GM12801 (cell line): Measurements from ENCODE around the gene GOLGA8H.
"Not testable (repeated sequence)": the region's sequence is repeated elsewhere in the genome, so short reads cannot be mapped to it uniquely, and the experiment has no call there.

Source experiments
- TF ChIP-seq, protein P1 (sequence below): IDR thresholded peaks from one replicate; pipeline ENCODE4 v1.5.1; 2011; ENCODE audit warnings: control low read depth; ENCODE audit not compliant: insufficient read length; ENCODE audit errors: extremely low read depth

The GOLGA8H gene, protein sequence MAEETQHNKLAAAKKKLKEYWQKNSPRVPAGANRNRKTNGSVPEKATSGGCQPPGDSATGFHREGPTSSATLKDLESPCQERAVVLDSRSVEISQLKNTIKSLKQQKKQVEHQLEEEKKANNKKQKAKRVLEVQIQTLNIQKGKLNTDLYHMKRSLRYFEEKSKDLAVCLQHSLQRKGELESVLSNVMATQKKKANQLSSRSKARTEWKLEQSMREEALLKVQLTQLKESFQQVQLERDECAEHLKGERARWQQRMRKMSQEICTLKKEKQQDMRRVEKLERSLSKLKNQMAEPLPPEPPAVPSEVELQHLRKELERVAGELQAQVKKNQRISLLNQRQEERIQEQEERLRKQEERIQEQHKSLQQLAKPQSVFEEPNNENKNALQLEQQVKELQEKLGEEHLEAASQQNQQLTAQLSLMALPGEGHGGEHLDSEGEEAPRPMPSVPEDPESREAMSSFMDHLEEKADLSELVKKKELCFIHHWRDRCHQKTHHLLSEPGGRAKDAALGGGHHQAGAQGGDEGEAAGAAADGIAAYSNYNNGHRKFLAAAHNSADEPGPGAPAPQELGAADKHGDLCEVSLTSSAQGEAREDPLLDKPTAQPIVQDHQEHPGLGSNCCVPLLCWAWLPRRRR

DNA sequence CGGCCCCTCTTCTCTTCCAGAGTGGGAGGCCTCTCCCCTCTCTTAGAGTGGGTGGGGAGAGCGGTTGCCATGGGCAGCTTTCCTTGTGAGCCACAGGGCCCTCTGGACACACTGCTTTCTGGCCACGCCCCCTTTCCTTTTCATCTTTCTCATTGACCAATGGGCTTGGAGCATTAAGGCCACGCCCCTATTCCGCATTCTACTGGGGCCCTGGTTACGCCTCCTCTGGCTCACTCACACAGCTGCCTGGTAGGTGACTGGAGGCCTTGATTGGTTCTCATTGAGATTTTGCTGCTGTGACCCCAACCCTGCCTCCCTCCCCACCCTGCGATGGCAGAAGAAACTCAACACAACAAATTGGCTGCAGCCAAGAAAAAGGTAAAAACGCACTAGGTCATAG, at the start of gene GOLGA8H:
GOLGA8H (plus strand) TSS at position 233 of the 400 bp plus-strand sequence; CDS start at position 331, 98 bp downstream.
- TF ChIP-seq, protein P1, sequence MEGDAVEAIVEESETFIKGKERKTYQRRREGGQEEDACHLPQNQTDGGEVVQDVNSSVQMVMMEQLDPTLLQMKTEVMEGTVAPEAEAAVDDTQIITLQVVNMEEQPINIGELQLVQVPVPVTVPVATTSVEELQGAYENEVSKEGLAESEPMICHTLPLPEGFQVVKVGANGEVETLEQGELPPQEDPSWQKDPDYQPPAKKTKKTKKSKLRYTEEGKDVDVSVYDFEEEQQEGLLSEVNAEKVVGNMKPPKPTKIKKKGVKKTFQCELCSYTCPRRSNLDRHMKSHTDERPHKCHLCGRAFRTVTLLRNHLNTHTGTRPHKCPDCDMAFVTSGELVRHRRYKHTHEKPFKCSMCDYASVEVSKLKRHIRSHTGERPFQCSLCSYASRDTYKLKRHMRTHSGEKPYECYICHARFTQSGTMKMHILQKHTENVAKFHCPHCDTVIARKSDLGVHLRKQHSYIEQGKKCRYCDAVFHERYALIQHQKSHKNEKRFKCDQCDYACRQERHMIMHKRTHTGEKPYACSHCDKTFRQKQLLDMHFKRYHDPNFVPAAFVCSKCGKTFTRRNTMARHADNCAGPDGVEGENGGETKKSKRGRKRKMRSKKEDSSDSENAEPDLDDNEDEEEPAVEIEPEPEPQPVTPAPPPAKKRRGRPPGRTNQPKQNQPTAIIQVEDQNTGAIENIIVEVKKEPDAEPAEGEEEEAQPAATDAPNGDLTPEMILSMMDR = not testable (repeated sequence)

DNA sequence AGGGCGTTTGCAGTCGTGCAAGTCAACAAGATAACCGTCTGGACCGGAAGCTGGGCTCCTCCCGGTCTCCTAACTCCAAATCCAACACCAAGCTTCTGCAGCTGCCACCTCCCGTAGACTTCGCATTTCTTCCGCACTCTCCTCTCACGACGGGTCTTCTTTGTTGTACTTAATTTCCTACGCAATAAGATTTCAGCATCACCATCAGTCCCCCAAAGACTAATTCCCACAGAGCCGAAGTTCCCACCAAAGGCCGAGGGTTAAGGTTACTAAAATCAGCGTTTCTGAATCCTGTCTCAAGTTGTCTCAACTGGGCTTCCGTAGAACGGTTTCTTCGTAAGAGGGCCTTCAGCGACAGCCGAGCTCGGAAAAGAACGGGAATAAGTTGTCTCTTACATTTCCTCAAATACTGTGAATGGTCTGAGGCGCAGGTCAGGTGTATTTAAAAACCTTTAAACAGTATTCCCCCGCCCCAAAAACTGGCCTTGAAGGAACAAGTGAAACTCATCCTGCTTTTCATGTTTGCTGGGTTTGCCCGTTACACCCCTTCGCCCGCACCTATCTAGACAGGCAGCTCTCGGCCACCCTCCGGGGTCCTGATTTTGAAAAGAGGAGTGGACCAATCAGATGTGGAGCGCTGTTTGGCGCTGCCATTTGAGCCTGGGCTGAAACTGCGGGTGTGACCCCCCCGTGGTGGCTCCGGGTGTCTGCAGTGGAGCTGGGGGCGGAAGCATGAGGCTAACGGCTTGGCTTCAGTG, 21.8 kb downstream of the GOLGA8H start, which contains the start of gene ARHGAP11B:
ARHGAP11B (plus strand) TSS at position 693 of the 758 bp plus-strand sequence.
- TF ChIP-seq, protein P1 = not testable (repeated sequence)

DNA sequence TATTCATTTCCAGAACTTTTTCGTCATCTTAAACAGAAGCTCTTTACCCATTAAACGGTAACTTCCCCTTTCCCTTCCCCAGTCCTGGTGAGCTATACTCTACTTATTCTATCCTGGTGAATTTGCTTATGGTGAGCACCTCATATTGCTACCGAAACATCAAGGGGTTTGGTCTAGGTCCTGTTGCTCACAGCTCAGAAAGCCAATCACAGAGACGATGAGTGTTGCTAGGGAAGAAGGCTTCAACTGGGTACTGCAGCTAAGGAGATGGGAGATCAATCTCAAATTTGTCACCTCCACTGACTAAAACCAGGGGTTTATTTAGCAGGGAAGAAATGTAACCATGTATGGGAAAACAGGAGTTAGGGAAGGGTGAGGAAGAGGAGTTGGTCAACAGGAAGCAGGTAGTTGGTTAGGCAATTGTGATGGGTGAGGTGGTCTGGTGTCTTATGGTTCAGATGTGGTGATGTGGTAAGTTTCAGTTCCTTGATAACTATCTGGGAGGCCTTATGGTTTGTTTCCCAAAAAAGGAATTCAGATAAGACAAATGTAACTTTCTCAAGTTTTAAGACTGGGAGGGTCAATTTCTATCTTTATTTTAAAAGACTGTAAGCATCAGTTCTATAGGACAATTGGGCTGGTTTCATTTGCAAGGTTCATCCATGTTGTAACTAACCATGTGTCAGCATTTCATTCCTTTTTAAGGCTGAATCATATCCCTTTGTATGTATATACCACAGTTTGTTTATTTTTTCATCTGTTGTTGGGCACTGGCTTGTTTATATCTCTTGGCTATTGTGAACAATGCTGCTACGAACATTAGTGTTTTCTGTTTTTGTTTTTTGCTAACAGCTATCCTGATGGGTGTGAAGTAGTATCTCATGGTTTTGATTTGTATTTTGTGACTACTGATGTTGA, 46.4 kb downstream of the GOLGA8H start:
- TF ChIP-seq, protein P1 = no peak
